Colon (tissue), 2 donors: Measurements from ENCODE around the gene CALN1.
"Not testable (repeated sequence)": the region's sequence is repeated elsewhere in the genome, so short reads cannot be mapped to it uniquely, and the experiment has no call there.

Experiments
- FAIRE-seq: peaks from 2 replicates; lab custom pipeline; 2012; peaks lifted over from hg19 to GRCh38; lab: Jason Lieb, UNC
- donor health status: control.
- donor health status: control.

The CALN1 gene

DNA sequence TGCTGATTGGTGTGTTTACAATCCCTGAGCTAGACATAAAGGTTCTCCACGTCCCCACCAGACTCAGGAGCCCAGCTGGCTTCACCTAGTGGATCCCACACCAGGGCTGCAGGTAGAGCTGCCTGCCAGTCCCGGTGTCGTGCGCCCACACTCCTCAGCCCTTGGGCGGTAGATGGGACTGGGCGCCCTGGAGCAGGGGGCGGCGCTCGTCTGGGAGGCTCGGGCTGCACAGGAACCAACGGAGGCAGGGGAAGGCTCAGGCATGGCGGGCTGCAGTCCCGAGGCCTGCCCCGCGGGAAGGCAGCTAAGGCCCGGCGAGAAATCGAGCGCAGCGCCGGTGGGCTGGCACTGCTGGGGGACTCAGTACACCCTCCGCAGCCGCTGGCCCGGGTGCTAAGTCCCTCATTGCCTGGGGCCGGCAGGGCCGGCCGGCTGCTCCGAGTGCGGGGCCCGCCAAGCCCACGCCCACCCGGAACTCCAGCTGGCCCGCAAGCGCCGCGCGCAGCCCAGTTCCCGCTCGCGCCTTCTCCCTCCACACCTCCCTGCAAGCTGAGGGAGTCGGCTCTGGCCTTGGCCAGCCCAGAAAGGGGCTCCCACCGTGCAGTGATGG is 674.1 kb downstream of the CALN1 start:
- not testable (repeated sequence) for FAIRE-seq

DNA sequence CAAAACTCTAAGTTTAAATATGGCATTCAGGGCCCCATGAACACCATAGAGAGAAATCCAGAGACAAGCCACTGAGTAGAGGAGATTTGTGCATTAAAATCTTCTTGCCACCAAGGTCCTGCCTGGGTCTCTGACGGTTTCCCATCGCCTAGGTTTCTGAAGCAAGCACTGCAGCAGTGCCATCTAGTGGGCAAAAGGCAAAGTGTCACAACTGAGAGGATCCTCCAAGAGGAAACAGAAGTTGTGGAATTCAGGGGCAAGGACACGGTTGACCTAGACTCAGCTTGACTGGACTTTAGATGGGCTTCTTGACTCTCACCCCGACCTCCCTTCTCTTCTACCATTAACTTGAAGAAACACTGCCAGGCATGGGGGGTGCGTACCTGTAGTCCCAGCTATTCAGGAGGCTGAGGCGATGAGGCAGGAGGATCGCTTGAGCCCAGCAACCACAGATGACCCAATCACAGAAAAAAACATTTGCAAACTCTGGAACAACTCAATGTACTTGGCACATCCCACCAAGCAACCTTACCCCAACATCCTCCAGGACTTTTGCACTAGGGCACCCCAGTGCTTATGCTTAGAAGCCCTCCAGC is 676.1 kb downstream of the CALN1 start:
- FAIRE-seq = no peak

DNA sequence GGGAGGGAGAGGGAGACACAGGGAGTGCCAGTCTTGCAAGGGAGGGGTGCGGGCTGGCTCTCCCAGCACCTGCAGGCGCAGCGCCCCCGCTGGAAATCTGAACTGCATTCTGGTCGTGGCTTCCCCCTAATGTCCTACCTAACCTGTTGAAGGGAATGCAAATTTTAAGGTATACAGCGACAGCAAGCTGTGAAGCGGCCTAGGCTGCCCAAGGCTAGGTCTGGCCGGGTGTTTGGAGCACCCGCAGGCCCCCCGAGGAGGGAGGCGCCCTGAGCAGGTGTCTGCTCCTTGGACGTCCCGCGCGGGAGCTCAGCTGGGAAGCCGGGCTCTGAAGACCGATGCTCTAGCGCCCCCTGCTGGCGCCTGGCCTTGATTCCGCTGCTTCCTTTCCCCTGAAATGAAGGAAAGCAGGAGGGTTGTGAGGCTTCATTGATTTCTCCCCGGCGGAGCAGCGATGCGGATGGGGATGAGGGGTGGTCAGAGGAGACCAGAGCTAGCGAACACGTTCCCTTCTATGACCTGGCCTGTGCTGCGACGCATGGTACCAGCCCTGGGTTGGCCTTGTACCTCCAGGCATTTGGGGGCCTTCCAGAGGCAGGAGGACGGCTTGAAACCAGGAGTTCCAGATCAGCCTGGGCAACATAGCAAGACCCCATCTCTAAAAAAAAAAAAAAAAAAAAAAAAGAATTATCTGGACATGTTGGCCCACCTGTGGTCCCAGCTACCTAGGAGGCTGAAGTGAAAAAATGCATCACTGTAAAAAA is 678.8 kb downstream of the CALN1 start:
- no peak for FAIRE-seq

DNA sequence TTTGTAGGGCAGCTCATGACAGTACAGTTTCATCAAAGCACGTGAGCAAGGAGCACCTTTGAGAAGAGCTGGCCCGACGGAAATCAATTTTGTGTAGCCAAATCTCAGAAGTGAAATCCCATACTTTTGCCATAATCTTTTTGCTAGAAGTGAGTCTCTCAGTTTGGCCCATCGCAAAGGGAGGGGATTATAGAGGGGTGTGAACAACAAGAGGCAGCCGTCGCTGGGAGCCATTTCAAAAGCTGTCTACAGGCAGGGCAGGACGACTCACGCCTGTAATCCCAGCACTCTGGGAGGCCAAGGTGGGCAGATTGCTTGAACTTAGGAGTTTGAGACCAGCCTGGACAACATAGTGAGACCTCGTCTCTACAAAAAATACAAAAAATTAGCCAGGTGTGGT is 680.4 kb downstream of the CALN1 start:
- no peak for FAIRE-seq
